IMR-90 (cell line): ENCODE results near the gene S1PR4.

Experiments used
- BHLHE40 ChIP-seq: fragments of 150-350 bp; IDR thresholded peaks from 2 replicates; pipeline ENCODE4 v1.6.1; 2016; ENCODE audit warnings: mild to moderate bottlenecking, low read depth, low read length
- CEBPB ChIP-seq: IDR thresholded peaks from 2 replicates; pipeline ENCODE4 v1.6.1; 2012; ENCODE audit warnings: low read depth, low read length, improper control_type of control experiment
- CTCF ChIP-seq: conservative IDR thresholded peaks from 2 replicates; pipeline ENCODE4 v1.5.1; 2012; ENCODE audit warnings: mild to moderate bottlenecking, low read depth, low read length, improper control_type of control experiment
- FOS ChIP-seq: fragments of 150-350 bp; IDR thresholded peaks from 2 replicates; pipeline ENCODE4 v1.6.1; 2016; ENCODE audit warnings: low read depth, low read length
- MXI1 ChIP-seq: IDR thresholded peaks from 2 replicates; pipeline ENCODE4 v1.6.1; 2012; ENCODE audit warnings: low read depth, mild to moderate bottlenecking, low read length, moderate library complexity, borderline replicate concordance
- POLR2A ChIP-seq: IDR thresholded peaks from 2 replicates; pipeline ENCODE4 v1.6.1; 2012; ENCODE audit warnings: mild to moderate bottlenecking, low read depth, low read length
- RAD21 ChIP-seq: IDR thresholded peaks from 2 replicates; pipeline ENCODE4 v1.6.1; 2012; ENCODE audit warnings: low read length, improper control_type of control experiment
- RFX5 ChIP-seq: IDR thresholded peaks from 2 replicates; pipeline ENCODE4 v1.8.0; 2012; ENCODE audit warnings: low read depth, mild to moderate bottlenecking, low read length, moderate library complexity
- TF ChIP-seq, protein P1 (sequence below): fragments of 150-350 bp; IDR thresholded peaks from 2 replicates; pipeline ENCODE4 v1.6.1; 2017; ENCODE audit warnings: mild to moderate bottlenecking, antibody characterized with exemption, low read length, low read depth
- TF ChIP-seq, protein P2 (sequence below): fragments of 150-350 bp; IDR thresholded peaks from 2 replicates; pipeline ENCODE4 v1.6.1; 2016; ENCODE audit warnings: low read depth, mild to moderate bottlenecking, low read length, moderate library complexity, borderline replicate concordance

- TF ChIP-seq CTCF (no peak), CEBPB (no peak), POLR2A (no peak), FOS (no peak), RAD21 (no peak), MXI1 (no peak), BHLHE40 (no peak), RFX5 (no peak)
- TF ChIP-seq, protein P1, sequence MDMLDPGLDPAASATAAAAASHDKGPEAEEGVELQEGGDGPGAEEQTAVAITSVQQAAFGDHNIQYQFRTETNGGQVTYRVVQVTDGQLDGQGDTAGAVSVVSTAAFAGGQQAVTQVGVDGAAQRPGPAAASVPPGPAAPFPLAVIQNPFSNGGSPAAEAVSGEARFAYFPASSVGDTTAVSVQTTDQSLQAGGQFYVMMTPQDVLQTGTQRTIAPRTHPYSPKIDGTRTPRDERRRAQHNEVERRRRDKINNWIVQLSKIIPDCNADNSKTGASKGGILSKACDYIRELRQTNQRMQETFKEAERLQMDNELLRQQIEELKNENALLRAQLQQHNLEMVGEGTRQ, result no peak
- TF ChIP-seq, protein P2, sequence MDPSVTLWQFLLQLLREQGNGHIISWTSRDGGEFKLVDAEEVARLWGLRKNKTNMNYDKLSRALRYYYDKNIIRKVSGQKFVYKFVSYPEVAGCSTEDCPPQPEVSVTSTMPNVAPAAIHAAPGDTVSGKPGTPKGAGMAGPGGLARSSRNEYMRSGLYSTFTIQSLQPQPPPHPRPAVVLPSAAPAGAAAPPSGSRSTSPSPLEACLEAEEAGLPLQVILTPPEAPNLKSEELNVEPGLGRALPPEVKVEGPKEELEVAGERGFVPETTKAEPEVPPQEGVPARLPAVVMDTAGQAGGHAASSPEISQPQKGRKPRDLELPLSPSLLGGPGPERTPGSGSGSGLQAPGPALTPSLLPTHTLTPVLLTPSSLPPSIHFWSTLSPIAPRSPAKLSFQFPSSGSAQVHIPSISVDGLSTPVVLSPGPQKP, result no peak
Measured at GRCh38 chr19:3190470-3190770, 11.9 kb downstream of the S1PR4 start.
